Measurements from ENCODE around the gene ATP8A2.

Gene ATP8A2

GRCh38 chr13:25843692-25844091 is 471.9 kb downstream of the ATP8A2 start:
- no peak for TF ChIP-seq CTCF (IDR thresholded peaks at IDR 0.05; ENCODE audit: borderline replicate concordance, control extremely low read depth, extremely low read depth, insufficient read depth, missing control alignments)
- in situ Hi-C loops (cut with MboI; ENCODE audit: low sequenced_read_pairs, unreplicated experiment): no loop called here
- DNase-seq (ENCODE audit: low spot score): no peak

DNA sequence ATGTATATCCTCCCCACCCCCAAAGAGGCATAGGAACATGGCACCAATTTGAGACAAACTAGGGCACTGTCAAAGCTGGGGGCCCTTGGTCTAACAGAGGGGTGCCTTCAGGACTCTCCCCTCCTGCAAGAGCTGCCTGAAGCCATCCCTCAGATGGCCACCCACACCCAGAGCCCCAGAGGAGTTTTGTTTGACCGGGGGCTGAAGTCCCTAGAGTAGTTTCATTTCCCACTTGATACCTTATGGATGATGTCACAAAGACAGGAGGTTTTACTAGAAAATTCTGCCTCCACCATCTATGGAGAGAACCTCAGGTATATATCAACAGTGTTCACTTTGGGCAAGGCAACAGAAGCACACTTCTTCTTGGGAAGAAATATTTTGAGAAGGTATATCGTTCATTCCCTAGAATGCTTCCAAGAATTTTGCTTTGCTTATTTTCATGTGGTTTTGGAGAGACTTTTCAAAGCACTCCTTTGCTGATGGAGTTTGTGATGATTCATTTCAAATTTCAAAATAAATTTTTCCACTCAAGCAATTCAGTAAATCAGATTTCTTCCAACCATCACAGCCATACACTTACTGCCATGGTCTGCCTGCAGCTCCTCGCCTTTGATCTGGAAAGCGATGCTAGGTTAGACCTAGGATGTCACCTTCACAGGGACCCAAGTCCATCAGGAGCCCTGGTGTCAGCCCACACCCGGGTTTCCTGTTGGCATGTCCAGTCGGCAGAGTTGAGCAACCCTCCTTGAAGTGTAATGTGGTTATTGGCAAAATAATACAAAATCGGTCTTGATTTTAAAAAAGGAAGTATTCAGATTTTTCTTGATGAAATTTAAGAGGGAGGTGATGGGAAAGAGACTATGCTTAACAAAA is 473.0 kb downstream of the ATP8A2 start:
- in situ Hi-C loops (cut with MboI; ENCODE audit: low sequenced_read_pairs, unreplicated experiment): no loop called here
- no peak for DNase-seq (ENCODE audit: low spot score)
- no peak for TF ChIP-seq CTCF (IDR thresholded peaks at IDR 0.05; ENCODE audit: borderline replicate concordance, control extremely low read depth, extremely low read depth, insufficient read depth, missing control alignments)

DNA sequence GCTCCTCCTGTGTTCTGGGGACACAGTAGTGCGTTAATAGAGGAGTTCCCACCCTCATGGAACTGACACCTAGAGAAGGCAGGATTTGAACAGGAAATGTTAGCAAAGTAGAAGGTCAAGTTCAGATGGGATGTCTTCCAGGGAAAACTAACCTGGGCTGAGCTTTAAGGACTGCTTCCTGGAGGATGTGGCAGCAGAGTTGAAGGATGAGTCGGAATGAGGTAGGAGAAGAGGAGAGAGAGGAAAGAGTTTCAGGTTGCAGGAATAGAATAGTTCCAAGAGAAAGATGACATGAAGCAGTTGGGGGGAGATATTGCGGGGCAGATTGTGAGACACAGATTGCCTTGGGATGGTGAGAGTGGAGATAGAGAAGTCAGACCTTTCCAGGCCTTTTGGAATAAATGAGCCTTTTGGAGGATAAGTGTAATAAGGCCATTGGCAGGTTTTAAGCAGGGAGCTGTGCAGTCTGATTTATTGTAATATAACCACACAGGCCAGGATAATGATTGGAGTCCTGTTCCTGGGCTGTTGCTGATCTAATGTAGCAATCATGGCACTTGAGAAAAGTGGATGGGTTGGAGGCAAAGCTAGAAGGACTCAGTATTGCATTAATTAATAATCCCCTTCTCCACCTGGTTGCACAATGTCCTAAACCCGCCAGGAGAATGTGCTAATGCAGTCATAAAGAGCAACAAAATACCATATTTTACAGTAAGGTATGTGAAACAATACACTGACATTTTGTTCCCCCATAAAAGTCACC is 474.6 kb downstream of the ATP8A2 start:
- DNase-seq (ENCODE audit: low spot score): no peak
- in situ Hi-C loops (cut with MboI; ENCODE audit: low sequenced_read_pairs, unreplicated experiment): no loop called here
- no peak for TF ChIP-seq CTCF (IDR thresholded peaks at IDR 0.05; ENCODE audit: borderline replicate concordance, control extremely low read depth, extremely low read depth, insufficient read depth, missing control alignments)

- TF ChIP-seq CTCF (IDR thresholded peaks at IDR 0.05; ENCODE audit: borderline replicate concordance, control extremely low read depth, extremely low read depth, insufficient read depth, missing control alignments): no peak
- peak; percentile 32 for DNase-seq (ENCODE audit: low spot score)
- in situ Hi-C loops (cut with MboI; ENCODE audit: low sequenced_read_pairs, unreplicated experiment): no loop called here
These were observed 475.4 kb downstream of the ATP8A2 start for GRCh38 chr13:25847145-25847544.

GRCh38 chr13:25847635-25848626 is 476.2 kb downstream of the ATP8A2 start:
- TF ChIP-seq CTCF (IDR thresholded peaks at IDR 0.05; ENCODE audit: borderline replicate concordance, control extremely low read depth, extremely low read depth, insufficient read depth, missing control alignments): no peak
- no peak for DNase-seq (ENCODE audit: low spot score)
- in situ Hi-C loops (cut with MboI; ENCODE audit: low sequenced_read_pairs, unreplicated experiment): no loop called here
